HCT116 (cell line): ENCODE results near the gene DPY30. TPM values are rescaled to one million over a fixed set of nuclear protein-coding genes. Genes with fewer than 3 reads are reported as not detected.

ENCODE experiments used
- ATAC-seq: fragments of 200-7000 bp; cut with Tn5 transposase; 2 replicates; pipeline ENCODE4 v1.9.1; 2020; ENCODE audit warnings: mild to moderate bottlenecking, moderate library complexity
- BruUV-seq: library from RNA; stranded (reverse); fragments of 400-500 nt; replicated peaks from 2 replicates; lab custom pipeline; 2021; lab: Mats Ljungman, UMichigan
- CTCF ChIA-PET: fragments of 300-600 bp; sonication (Branson Sonifier 250); formaldehyde crosslinking; loops from one replicate; lab custom pipeline; 2021; ENCODE audit warnings: antibody characterized with exemption; lab: Charles Lee
- POLR2A ChIA-PET: fragments of 300-600, 350-600 bp; sonication (Branson Sonifier 250); formaldehyde crosslinking; loops from one replicate; lab custom pipeline; 2021; ENCODE audit warnings: antibody characterized with exemption; lab: Charles Lee
- RAD21 ChIA-PET, 2 experiments: fragments of 300-600 bp; sonication (Branson Sonifier 250); formaldehyde crosslinking; loops; one replicate each; lab custom pipeline; 2023; ENCODE audit warnings: low total read pairs in 2 of 2; ENCODE audit not compliant: uncharacterized antibody in 2 of 2, unreplicated experiment in 2 of 2, low non-redundant PET in 1 of 2; lab: Charles Lee
- DNase-seq: peaks from one replicate; pipeline ENCODE4 v3.0.0-alpha.2; 2010; ENCODE audit warnings: low read depth, low spot score
- H2AFZ ChIP-seq: fragments of 200-600 bp; shearing (Covaris generic), sonication (generic); 2 replicates; pipeline ENCODE4 v1.6.1; 2017; ENCODE audit warnings: low read depth, mixed run types, mixed read lengths, antibody characterized with exemption, low read length; ENCODE audit not compliant: poor library complexity, severe bottlenecking
- H3K27ac ChIP-seq: 2 replicates; pipeline ENCODE4 v1.5.1; 2012; ENCODE audit warnings: low read depth, low read length
- H3K27me3 ChIP-seq: fragments of 200-600 bp; sonication (generic); 2 replicates; pipeline ENCODE4 v1.6.1; 2016; ENCODE audit warnings: mixed run types, low read length, mixed read lengths; ENCODE audit not compliant: insufficient read depth
- H3K36me3 ChIP-seq, 2 experiments: fragments of 200-500 bp in 1 of 2; fragments of 200-600 bp in 1 of 2; sonication (Bioruptor generic) in 1 of 2; sonication (generic) in 1 of 2; 2 replicates each; pipeline versions ENCODE4 v1.5.1 to v1.6.1; 2014 to 2016; ENCODE audit warnings: low read length in 2 of 2, inconsistent platforms in 1 of 2, mixed read lengths in 1 of 2, mixed run types in 1 of 2; ENCODE audit not compliant: insufficient read depth in 2 of 2, control insufficient read depth in 1 of 2
- H3K4me1 ChIP-seq, 2 experiments: fragments of 200-600 bp in 1 of 2; sonication (generic) in 1 of 2; 2 replicates each; pipeline versions ENCODE4 v1.5.1 to v1.6.1; 2012 to 2017; ENCODE audit warnings: low read length in 2 of 2, inconsistent platforms in 1 of 2, mild to moderate bottlenecking in 1 of 2, mixed read lengths in 1 of 2, mixed run types in 1 of 2, moderate library complexity in 1 of 2; ENCODE audit not compliant: insufficient read depth in 2 of 2, control insufficient read depth in 1 of 2
- H3K4me2 ChIP-seq: fragments of 200-600 bp; sonication (generic); 2 replicates; pipeline ENCODE4 v1.6.1; 2017; ENCODE audit warnings: mixed run types, low read length, mixed read lengths
- H3K4me3 ChIP-seq, 2 experiments: fragments of 200-600 bp in 1 of 2; sonication (generic) in 1 of 2; replicated peaks in 1 of 2; 2 replicates each; pipeline ENCODE4 v1.5.1; 2011 to 2016; ENCODE audit warnings: low read length in 2 of 2, control low read depth in 1 of 2, low read depth in 1 of 2, mild to moderate bottlenecking in 1 of 2, mixed read lengths in 1 of 2, mixed run types in 1 of 2
- H3K79me2 ChIP-seq: fragments of 200-600 bp; sonication (generic); 2 replicates; pipeline ENCODE4 v1.6.1; 2017; ENCODE audit warnings: mild to moderate bottlenecking, mixed run types, low read length, moderate library complexity, mixed read lengths; ENCODE audit not compliant: insufficient read depth
- H3K9ac ChIP-seq: fragments of 200-600 bp; sonication (generic); 2 replicates; pipeline ENCODE4 v1.6.1; 2016; ENCODE audit warnings: low read length, mixed read lengths
- H3K9me2 ChIP-seq: fragments of 200-600 bp; sonication (generic), shearing (Covaris generic); 2 replicates; pipeline ENCODE4 v1.6.1; 2017; ENCODE audit warnings: mixed run types, mild to moderate bottlenecking, moderate library complexity; ENCODE audit not compliant: insufficient read depth
- H3K9me3 ChIP-seq, 2 experiments: fragments of 200-500 bp in 1 of 2; fragments of 200-600 bp in 1 of 2; sonication (Bioruptor generic) in 1 of 2; sonication (generic) in 1 of 2; 2 replicates each; pipeline ENCODE4 v1.6.1; 2014 to 2017; ENCODE audit warnings: low read length in 2 of 2, mixed read lengths in 2 of 2, inconsistent platforms in 1 of 2, low read depth in 1 of 2, mild to moderate bottlenecking in 1 of 2, mixed run types in 1 of 2, moderate library complexity in 1 of 2; ENCODE audit not compliant: control insufficient read depth in 1 of 2, insufficient read depth in 1 of 2
- H4K20me1 ChIP-seq: fragments of 200-600 bp; sonication (generic), shearing (Covaris generic); 2 replicates; pipeline ENCODE4 v1.6.1; 2017; ENCODE audit warnings: mixed run types, mild to moderate bottlenecking, moderate library complexity; ENCODE audit not compliant: insufficient read depth
- ATF3 ChIP-seq: IDR thresholded peaks from 2 replicates; pipeline ENCODE4 v1.6.1; 2012
- CBX3 ChIP-seq: IDR thresholded peaks from 2 replicates; pipeline ENCODE4 v1.6.1; 2012; ENCODE audit warnings: low read depth
- CTCF ChIP-seq, 3 experiments: fragments of 200-600 bp in 1 of 3; sonication (generic) in 1 of 3; IDR thresholded peaks in 2 of 3; conservative IDR thresholded peaks in 1 of 3; 2 replicates each; pipeline ENCODE4 v1.5.1; 2012 to 2017; ENCODE audit warnings: low read depth in 2 of 3, low read length in 2 of 3, antibody characterized with exemption in 1 of 3, borderline replicate concordance in 1 of 3, control low read depth in 1 of 3, mild to moderate bottlenecking in 1 of 3, mixed read lengths in 1 of 3, mixed run types in 1 of 3, moderate library complexity in 1 of 3; ENCODE audit not compliant: insufficient read depth in 1 of 3
- EGR1 ChIP-seq: IDR thresholded peaks from 2 replicates; pipeline ENCODE4 v1.6.1; 2012; ENCODE audit warnings: low read depth
- EZH2phosphoT487 ChIP-seq: fragments of 200-600 bp; IDR thresholded peaks from 2 replicates; pipeline ENCODE4 v1.6.1; 2018; ENCODE audit warnings: antibody characterized with exemption, borderline replicate concordance
- FOSL1 ChIP-seq: IDR thresholded peaks from 2 replicates; pipeline ENCODE4 v1.6.1; 2012; ENCODE audit warnings: low read depth
- JUND ChIP-seq: IDR thresholded peaks from 2 replicates; pipeline ENCODE4 v1.6.1; 2012
- MAX ChIP-seq: IDR thresholded peaks from 2 replicates; pipeline ENCODE4 v1.6.1; 2012
- POLR2A ChIP-seq: IDR thresholded peaks from 2 replicates; pipeline ENCODE4 v1.7.0; 2011; ENCODE audit warnings: borderline replicate concordance; ENCODE audit not compliant: insufficient read depth, insufficient read length; ENCODE audit errors: extremely low read depth
- POLR2AphosphoS5 ChIP-seq: IDR thresholded peaks from 2 replicates; pipeline ENCODE4 v1.6.1; 2011; ENCODE audit warnings: mild to moderate bottlenecking, low read depth, low read length, moderate library complexity
- RAD21 ChIP-seq: IDR thresholded peaks from 2 replicates; pipeline ENCODE4 v1.6.1; 2012; ENCODE audit warnings: low read depth, mild to moderate bottlenecking
- SP1 ChIP-seq: IDR thresholded peaks from 2 replicates; pipeline ENCODE4 v1.6.1; 2012; ENCODE audit warnings: low read depth
- SRF ChIP-seq: IDR thresholded peaks from 2 replicates; pipeline ENCODE4 v1.6.1; 2012; ENCODE audit warnings: low read depth
- ZBTB33 ChIP-seq: IDR thresholded peaks from 2 replicates; pipeline ENCODE4 v1.6.1; 2011; ENCODE audit warnings: mild to moderate bottlenecking, low read length, moderate library complexity; ENCODE audit not compliant: insufficient replicate concordance; ENCODE audit errors: extremely low read depth
- ZFX ChIP-seq: fragments of 450-650 bp; IDR thresholded peaks from 2 replicates; pipeline ENCODE4 v1.6.1; 2017
- ZNF274 ChIP-seq: fragments of 200-500 bp; sonication (Bioruptor generic); IDR thresholded peaks from 2 replicates; pipeline ENCODE4 v1.6.1; 2014; ENCODE audit warnings: mild to moderate bottlenecking, low read depth, low read length, inconsistent platforms
- intact Hi-C: fragments of 100-400 bp; cut with micrococcal nuclease; formaldehyde crosslinking; loops from 2 replicates; pipeline ENCODE4 v1.10.0; 2022
- total RNA-seq: library from RNA; stranded (reverse); gene quantifications from one replicate; pipeline ENCODE4 v1.2.1, GENCODE V29; 2021; ENCODE audit not compliant: unreplicated experiment

DPY30 gene
- total RNA-seq, 1 experiment from 2014 or later = 79.5 TPM

- ChIA-PET POLR2A (no interaction called here), RAD21 (no interaction called here), CTCF (no interaction called here)
- Histone ChIP-seq H3K36me3 (no peaks in the 10 kb centered on the region), H3K9me3 (no peaks in the 10 kb centered on the region), H3K79me2 (peaks cover 87% of the 10 kb centered on the region), H3K4me3 (no peak overlapping the region), H3K27ac (no peak overlapping the region), H3K9me2 (no peaks in the 10 kb centered on the region), H3K4me2 (no peak overlapping the region), H4K20me1 (peaks cover 24% of the 10 kb centered on the region; the same call in 1 of the 2 replicates), H2AFZ (no peak overlapping the region), H3K4me1 (peaks cover 4 to 15% of the 10 kb centered on the region in 2 experiments; a peak in 3 of 4 replicates), H3K27me3 (no peaks in the 10 kb centered on the region), H3K9ac (no peak overlapping the region)
- no TSS peak for BruUV-seq
- no peak for DNase-seq
- TF ChIP-seq ZNF274 (no peak), POLR2AphosphoS5 (no peak), MAX (no peak), ZFX (no peak), CBX3 (no peak), POLR2A (no peak), JUND (no peak)
- no peak for ATAC-seq
- intact Hi-C loops = no loop called here
Measured at GRCh38 chr2:32005371-32005976, 34.1 kb downstream of the DPY30 start.

GRCh38 chr2:32003791-32004190 is 35.8 kb downstream of the DPY30 start:
- H3K79me2 ChIP-seq = peaks cover 92% of the 10 kb centered on the region
- H3K4me2 ChIP-seq = no peak overlapping the region
- ATAC-seq (no peak), DNase-seq (no peak)
- no TSS peak for BruUV-seq
- intact Hi-C loops = no loop called here
- no peak overlapping the region for H2AFZ ChIP-seq
- no peaks in the 10 kb centered on the region for H3K9me2 ChIP-seq
- peaks cover 24% of the 10 kb centered on the region; the same call in 1 of the 2 replicates for H4K20me1 ChIP-seq
- CTCF ChIA-PET = no interaction called here
- no peak overlapping the region for H3K9ac ChIP-seq
- H3K27me3 ChIP-seq = no peaks in the 10 kb centered on the region
- RAD21 ChIA-PET = no interaction called here
- peaks cover 4 to 13% of the 10 kb centered on the region in 2 experiments; a peak in 3 of 4 replicates for H3K4me1 ChIP-seq
- H3K9me3 ChIP-seq = no peaks in the 10 kb centered on the region
- POLR2A ChIA-PET = no interaction called here
- H3K27ac ChIP-seq = no peak overlapping the region
- H3K36me3 ChIP-seq = no peaks in the 10 kb centered on the region
- H3K4me3 ChIP-seq = no peak overlapping the region
- TF ChIP-seq FOSL1 = no peak
- TF ChIP-seq POLR2A = no peak
- TF ChIP-seq POLR2AphosphoS5 = no peak
- no peak for TF ChIP-seq ZBTB33
- TF ChIP-seq CTCF (IDR thresholded peaks at IDR 0.05 in 2 of 3, conservative IDR thresholded peaks at IDR 0.05 in 1 of 3; ENCODE audit: borderline replicate concordance in 1 of 3, insufficient read depth in 1 of 3, low read depth in 2 of 3, low read length in 2 of 3) = no peak
- no peak for TF ChIP-seq ATF3
- TF ChIP-seq SRF = no peak
- no peak for TF ChIP-seq SP1
- no peak for TF ChIP-seq EZH2phosphoT487
- no peak for TF ChIP-seq EGR1
- TF ChIP-seq RAD21 = no peak
- TF ChIP-seq CBX3 = no peak
